HG02885 (cell line): Measurements from ENCODE around the gene NKD2.
"Not testable (repeated sequence)": the region's sequence is repeated elsewhere in the genome, so short reads cannot be mapped to it uniquely, and the experiment has no call there.

ENCODE experiments used
- ATAC-seq: cut with Tn5 transposase; IDR thresholded peaks from one replicate; pipeline ENCODE4 v1.9.1; 2021; ENCODE audit warnings: mild to moderate bottlenecking; ENCODE audit not compliant: unreplicated experiment, poor library complexity

Gene NKD2

DNA sequence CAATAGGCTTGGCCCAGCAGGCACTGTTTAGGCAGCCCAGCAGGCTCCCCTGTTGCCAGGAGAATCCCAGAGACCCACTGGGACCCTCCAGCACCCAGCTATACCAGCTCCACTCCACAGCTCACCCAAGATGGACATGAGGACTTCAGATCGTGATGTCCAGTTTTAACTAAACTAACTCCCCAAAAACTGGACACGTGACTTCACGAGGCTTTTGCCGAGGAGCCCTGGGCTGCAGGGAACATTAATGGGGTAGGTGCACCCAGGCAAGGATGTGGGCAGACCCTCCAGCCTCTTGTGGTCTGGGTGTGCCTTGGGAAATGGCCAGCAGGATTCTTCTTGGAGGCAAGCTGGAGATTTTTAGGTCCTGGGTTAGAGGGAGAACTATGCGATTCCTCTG is 8.9 kb upstream of the NKD2 start:
- ATAC-seq: no peak

DNA sequence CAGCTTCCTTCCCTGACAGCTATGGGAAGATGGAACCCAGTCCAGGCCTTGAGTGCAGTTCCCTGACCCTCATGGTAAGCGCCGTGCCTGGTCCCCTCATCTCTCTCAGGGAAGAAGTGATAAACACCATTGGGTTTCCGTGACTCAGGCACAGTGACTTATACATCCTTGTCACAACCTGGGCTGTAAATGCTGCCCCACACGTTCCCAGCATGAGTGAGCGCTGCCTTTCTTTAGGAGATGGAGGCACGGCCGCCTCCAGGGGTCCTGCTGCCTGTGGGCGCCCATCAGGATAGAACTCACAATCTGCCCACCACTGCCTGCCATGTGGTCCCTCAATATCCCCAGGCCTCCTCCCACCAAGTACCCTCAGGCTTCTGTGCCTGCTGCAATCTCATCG is 8.3 kb upstream of the NKD2 start:
- no peak for ATAC-seq

DNA sequence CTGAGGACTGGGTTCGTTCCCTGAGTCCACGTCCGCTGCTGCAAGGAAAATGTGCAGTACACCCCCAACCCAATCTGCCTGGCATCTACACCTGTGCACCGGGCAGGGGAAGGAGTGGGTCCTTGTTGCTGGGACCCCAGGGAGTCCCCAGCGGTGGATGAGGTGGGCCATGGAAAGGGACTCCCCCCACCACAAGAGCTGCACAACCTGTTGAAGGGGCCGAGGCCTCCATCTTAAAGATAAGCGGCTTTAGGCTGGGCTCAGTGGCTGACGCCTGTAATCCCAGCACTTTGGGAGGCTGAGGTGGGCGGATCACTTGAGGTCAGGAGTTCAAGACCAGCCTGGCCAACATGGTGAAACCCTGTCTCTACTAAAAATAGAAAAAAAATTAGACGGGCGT is 7.8 kb upstream of the NKD2 start:
- ATAC-seq: not testable (repeated sequence)

DNA sequence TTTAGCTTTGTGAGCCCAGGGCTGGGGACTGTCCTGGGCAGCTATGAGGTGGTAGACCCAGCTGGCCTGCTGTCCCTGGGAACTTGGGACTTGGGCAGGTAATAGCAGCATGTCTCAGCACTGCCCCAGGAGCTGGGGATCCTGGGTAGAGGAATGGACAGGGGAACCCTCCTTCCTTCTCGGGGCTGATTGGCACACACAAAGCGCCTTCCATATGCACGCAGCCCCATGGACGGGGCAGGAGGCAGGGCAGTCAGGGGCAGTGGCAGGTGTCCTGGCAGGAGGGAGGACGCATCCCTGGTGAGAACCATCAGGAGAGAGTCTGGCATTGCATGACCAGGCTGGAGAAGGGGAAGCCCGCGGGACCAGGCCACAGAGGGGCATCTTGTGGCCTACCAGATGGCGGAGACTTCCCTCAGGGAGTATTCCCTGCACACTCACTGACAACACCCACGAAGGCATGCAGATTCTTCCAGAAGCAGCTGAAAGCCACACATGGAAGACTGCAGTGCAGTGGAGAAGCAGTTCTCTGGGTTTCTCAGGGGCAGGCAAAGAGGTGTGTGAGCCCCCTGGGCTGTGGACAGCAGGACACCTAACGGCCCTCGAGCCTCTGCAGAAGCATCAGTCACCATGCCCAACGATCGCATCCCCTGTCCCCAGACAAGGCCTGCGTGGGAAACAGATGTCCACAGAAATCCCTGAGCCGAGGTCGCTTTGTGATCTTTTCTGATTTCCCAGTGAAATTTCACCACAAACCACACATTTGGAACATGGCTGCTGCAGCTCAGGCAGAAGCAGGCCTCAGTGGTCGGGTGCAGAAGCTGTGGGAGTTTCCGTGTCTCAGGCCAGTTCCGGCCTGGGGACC is 7.0 kb upstream of the NKD2 start:
- no peak for ATAC-seq

DNA sequence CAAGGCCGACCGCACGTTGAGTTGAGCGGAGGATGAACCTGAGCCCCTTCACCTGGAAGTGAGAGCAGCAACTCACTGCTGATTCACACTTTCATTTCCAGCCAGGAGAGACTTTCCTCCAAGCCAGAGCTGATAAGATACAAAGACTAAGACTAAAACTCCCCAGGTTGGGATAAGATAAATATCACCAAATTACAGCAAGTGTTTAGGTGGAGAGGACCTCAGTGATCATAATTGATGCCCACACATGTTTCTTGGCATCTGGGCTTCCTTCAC is 6.4 kb upstream of the NKD2 start:
- no peak for ATAC-seq

DNA sequence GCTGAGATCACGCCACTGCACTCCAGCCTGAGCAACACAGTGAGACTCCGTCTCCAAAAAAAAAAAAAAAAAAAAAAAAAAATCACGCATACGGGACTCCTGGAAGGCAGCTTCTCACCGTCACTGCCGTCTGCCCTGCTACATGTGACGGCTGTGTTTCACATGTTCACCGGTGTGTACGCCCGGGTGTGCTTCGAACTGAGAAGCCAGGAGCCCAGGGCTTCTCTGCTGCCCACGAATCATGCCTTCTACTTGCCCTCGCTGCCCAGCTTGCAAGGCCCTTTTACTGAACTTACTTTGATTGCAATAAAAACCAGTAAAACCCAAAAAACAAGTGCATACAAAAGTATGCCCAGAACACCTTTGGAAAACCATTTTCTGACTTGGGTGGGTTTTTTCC is 5.8 kb upstream of the NKD2 start:
- no peak for ATAC-seq

DNA sequence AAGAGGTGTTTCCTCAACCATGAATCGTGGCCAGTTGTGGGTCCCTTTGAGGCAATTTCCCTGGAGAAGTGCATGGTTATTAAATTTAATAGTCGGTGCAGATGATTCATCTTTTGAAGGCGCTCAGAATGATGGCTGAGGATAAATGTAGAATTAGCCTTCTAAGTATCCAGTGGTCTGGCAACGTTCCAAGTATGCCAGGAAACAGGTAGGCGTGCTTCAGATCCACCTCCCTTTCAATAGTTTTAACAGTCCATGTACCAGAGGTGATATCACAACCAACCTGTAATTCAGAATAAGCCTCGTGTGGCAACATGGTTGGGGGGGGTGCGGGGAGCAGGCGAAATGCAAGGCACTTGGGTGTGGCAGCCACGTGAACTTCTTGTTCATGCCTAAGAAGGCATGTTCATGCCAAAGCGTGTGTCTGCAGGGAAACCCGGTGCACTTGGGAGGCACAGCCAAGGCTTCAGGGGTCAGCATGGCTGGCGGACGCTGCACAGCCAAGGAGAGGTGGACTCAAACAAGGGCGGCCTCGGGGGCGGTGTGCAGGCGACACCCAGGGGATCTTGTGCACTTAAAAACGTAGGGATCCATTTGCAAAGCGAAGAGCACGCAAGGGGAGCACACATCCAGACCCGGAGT is 5.2 kb upstream of the NKD2 start:
- ATAC-seq: no peak

DNA sequence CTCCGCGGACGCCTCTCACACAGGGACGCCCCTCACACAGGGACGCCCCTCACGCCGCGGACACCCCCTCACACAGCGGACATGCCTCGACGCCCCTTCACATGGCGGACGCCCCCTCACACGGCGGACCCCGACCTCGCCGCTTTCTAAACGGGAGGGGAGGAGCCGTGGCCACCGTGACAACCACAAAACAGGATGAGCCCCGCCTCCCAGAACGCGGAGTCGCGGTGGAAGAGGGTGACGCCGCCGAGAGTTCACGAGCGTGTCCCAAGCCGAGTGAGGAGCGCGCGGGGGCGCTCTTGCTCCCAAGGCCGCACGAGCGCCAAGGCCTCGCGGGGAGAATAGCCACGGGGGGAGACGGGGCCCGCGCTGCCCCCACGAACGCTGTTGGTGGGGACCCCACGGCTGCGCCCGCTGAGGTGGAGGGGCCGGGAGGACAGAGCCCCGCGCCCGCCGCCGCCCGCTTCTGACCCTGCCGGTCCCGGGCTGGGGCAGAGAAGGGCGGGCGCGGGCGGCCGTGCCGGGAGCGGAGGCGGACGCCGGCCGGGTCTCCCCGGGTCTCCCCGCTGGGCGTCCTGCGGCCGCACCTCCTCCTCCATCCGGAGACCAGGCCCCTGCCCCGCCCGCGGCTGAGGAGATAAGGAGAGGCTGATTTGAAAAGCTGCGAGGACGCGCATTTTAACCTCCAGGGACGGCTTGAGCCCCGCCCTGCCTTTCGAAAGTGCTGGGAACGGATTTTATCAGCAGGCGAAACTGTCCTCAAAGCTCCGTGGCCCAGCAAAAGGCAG is 3.9 kb upstream of the NKD2 start:
- no peak for ATAC-seq

DNA sequence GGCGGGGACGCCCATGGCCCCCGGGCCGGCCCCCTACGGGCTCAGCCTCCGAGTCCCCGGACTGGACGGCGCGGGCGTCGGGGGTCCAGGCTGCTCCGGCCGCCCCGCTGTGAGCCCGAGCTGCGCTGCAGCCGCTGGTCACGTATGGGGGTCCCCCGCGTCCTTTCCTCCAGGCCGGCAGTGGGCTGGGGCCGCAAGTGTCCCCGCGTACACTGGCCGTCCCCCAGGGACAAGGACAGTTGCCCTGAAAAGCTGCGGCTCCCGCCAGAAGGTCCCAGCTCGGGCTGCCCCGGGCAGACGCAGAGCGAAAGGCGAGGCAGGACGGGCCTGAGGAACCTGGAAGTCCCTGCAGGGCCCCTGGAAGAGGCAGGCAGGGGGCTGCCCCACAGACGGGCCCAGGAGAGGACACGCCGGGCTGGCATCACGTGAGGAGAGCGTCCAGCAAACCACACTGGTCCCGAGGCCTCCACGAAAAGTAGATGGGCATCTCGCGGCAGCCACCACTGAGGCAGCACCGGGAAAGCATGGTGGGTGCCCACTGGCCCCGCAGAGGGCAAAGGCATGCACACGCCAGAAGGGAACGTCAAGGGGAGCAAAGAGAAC is 3.3 kb upstream of the NKD2 start:
- ATAC-seq: no peak

DNA sequence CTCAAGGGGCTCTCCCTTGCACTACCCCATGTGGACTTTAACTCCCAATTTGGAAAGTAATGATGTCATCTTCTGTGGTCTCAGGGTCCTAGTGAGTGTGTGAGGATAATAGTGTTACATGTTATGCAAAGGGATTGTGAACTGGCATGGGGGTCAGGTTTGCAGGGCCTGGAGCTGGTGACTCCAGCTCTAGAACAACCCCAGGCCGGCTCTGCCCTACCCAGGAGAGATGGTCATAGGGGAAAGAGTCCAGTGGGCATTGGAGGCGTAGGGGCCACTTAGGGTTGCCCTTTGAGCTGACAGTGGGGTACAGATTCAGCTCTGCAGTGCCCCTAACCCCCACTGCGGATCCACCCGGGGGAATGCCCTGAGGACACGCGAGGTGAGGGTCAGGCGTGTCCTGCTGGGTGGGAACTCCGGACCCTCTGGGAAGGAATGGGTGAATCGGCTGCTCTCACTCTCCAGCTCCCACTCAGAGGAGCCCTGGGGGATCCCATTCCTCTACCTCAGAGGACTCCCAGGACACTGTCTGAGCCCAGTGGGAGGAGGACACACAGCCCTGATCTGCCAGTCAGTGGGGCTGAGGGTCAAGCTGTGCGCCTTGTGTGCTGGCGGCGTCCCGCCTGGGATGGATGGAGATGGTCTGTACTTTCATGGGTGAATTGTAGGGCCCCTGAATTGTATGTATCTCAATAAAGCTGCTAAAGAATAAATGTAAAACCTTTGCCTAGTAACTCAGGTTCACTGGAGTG is 2.5 kb upstream of the NKD2 start:
- no peak for ATAC-seq

DNA sequence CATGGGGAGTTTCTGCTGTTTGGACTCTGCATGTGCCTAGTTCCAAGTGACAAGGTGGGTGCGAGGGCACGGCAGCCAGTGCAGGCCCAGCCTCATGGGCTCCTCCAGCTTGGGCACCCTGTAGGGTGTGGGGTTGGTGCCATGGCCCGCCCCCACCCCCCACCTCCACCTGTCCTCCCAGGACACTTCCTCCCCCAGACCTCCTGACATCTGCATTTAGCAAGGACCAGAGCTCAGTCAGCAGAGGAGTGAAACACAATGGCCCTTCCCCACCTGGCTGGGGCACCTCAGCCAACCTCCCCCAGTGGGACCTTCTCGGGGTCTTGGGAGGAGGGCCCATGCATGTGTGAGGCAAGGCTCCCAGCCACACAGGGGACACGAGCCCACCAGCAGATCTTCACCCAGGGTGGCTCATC is 1.9 kb upstream of the NKD2 start:
- ATAC-seq: no peak

DNA sequence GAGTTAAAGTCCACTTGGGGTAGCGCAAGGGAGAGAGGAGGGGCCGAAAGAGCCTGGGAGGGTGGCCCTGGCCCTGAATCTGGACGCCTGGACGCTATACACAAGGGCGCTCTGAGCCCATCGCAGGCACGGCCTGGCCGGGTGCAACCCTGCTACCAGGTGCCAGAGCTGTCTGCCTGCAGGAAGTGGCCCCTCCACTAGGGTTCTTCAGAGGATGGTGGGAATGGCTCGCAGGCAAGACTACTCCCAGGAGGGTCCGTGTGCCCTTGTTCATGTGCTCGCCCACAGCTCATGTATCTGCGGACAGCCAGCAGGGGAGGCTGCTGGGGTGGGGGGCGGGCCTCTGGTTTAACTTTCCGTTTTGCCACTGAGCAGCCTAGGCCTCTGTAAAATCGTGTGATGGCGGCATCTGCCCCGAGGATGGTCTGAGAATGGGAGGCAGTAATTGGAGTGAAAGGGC is 1.4 kb upstream of the NKD2 start:
- ATAC-seq: no peak

DNA sequence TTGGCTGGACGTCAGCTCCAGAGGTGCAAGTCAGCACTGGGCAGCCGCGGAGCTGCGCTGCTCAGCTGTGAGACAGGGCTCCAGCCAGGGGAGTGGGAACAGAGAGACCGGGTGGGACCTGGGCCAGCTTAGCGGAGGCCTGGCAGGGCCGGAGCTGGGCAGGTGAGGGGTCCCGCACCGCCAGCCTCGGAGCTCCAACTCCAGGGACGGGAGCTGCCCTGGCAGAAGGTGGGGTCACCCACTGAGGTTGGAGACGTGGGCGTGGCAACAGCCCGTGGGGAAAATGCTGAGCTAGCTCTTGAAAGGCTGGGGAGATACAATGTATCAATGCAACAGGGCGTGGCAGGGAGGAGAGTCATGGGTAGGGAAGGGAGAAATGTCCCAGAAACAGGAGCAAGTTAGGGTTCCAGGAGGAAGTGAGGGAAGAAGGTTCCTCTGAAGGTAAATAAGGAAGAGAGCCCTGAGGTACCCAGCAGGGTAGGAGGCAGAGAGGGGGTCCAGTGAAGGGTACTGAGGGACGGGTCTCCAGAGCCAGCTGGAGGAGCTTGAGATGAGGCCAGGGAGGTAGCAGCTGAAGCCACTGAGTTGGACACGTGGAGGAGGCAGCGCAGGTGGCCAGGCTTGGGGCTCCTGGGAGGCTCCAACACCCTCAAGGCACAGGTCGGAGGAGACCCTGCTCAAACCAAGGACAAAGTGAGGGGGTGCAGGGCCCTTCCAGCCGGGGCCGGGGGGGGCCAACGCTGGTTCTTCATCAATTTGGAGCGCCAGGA is 736 bp upstream of the NKD2 start:
- no peak for ATAC-seq

DNA sequence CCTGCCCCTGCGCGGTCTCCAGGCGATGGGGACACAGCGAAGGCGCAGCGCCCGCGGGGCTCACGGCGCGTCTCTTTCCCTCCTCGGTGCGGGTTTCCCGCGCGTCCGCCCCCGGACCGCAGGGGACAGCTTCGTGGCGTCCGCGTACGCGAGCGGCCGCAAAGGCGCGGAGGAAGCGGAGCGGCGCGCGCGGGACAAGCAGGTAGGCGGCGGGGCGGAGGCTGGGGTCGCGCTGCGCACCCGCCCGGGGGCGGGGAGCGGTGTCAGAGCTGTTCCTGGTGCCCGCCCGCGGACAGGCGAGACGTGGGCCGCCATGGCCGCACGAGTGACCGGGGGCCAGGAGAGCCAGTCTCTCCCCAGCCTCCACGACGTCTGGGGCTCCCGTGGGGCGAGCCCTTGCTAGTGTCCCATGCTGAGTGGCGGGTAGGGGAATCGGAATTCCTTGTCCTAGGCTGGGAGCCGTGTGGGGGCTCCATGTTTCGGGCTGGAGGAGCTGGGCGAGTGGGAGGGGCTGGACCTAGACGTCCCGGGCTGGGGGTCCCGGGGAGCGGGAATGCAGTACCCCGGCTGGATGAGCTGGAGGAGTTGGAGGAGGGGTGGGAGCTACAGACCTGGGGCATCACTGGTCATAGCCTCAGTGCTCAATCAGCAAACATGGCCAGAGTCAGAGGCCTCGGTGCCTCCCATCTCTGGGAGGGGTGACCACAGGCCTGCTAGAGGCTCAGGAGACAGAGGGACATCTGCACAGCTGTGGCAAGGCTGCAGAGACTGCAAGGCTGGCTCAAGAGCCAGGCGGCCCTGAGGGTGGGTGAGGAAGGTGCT is 968 bp downstream of the NKD2 start:
- no peak for ATAC-seq

DNA sequence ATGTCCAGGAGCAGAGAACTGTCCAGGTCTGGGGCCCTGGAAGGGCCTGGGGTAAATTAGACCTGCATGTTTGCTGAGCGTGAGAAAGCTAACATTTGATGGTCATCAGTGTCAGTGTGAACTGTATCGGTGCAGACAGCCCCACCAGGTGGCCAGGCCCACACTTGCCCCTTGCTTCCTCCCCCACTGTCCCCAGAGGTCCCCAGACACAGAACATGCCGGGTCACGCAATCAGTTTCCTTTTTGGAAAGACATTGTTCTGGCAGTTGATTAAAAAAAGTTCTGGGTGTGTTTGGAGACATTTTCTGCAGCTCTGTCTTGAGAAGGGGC is 1.5 kb downstream of the NKD2 start:
- ATAC-seq: no peak

DNA sequence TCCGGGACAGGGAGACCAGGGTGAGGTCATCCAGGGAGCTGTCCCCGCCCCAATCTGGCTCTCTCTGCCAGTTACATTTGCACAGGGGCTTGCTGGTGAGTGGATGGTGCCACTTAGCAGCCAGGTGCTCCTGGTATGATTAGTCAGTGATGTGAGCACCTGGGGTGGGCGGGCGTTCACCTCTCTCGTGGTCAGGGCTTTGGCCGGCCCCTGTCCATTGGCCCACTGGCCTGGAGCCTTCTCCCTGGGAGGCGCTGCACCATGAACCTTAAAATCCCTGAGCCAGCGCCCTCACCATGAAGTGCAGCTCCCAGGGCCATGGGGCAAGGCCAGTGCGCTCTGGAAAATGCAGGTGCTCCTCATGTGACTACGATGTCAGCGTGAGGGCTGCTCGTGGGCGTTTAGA is 2.0 kb downstream of the NKD2 start:
- no peak for ATAC-seq

DNA sequence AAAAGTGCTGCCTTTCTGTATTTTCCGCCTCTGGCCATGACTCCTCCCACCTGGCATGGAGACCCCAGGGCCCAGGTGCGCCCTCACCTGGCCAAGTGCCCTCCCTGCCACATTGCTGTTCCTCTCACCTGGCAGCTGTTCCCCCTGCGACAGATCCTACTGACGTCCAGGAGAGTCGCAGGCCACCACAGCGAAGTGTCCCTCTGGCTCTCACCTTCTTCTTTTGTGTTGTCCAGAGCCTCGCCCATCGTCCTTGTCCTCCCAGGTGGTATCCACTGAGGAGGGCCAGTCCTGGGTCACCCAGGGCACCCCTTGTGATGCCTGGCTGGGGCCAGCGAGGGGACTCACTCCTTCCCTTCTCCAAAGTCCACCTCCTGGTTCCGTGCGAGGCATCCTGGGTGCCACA is 2.6 kb downstream of the NKD2 start:
- no peak for ATAC-seq

DNA sequence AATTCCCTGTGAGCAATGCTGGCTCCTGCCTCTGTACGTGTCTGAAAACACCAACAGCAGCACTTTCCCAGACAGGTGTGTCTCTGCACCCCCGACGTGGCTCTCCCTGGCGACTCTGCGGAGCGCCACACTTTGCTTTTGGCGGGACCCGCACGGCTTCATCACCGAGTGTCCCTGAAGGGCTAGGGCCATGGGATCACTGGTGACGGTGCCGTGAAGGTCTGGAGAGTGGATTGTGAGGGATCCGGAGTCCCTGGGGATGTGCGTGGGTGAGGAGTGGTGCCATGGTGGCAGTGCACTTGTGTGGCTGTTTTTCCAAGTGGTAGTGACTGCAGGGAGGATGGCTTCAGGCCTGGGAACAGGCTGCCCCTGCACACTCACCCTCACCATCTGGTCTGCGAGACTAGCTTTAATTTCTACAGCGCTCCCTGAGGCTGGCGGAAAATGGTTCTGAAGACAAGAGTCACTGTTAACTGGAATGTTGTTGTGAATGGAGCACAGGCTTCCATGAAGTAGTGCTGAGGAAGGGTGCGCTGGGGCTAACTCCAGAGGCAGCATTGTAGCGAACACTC is 3.2 kb downstream of the NKD2 start:
- ATAC-seq: no peak
